ENCODE data around the gene FAXDC2.
A peak's percentile ranks its signal among the peaks of the same experiment; 100 is the strongest.
"Not testable (repeated sequence)": the region's sequence is repeated elsewhere in the genome, so short reads cannot be mapped to it uniquely, and the experiment has no call there.

Gene FAXDC2

GRCh38 chr5:154830219-154830595 is 20.2 kb downstream of the FAXDC2 start:
- no peak for DNase-seq (ENCODE audit: low spot score)

- no peak for DNase-seq (ENCODE audit: low spot score)
These were observed 20.7 kb downstream of the FAXDC2 start for GRCh38 chr5:154829589-154830218.

- DNase-seq (ENCODE audit: low spot score): no peak
These were observed 21.2 kb downstream of the FAXDC2 start for GRCh38 chr5:154829181-154829588.

- DNase-seq (ENCODE audit: low spot score): no peak
These were observed 26.3 kb downstream of the FAXDC2 start for GRCh38 chr5:154824070-154824469.

GRCh38 chr5:154823605-154824004 is 26.8 kb downstream of the FAXDC2 start:
- DNase-seq (ENCODE audit: low spot score): no peak

- not testable (repeated sequence) for DNase-seq (ENCODE audit: low spot score)
These were observed 27.5 kb downstream of the FAXDC2 start for GRCh38 chr5:154822896-154823295.

- DNase-seq (ENCODE audit: low spot score): no peak
These were observed 30.0 kb downstream of the FAXDC2 start for GRCh38 chr5:154820383-154820782.

- no peak for DNase-seq (ENCODE audit: low spot score)
These were observed 30.9 kb downstream of the FAXDC2 start for GRCh38 chr5:154819546-154819945.

GRCh38 chr5:154818471-154819116 is 31.8 kb downstream of the FAXDC2 start:
- no peak for DNase-seq (ENCODE audit: low spot score)

GRCh38 chr5:154817815-154818214 is 32.6 kb downstream of the FAXDC2 start:
- no peak for DNase-seq (ENCODE audit: low spot score)

- DNase-seq (ENCODE audit: low spot score): no peak
These were observed 33.4 kb downstream of the FAXDC2 start for GRCh38 chr5:154816891-154817492.

GRCh38 chr5:154815684-154816247 is 34.6 kb downstream of the FAXDC2 start:
- DNase-seq (ENCODE audit: low spot score): no peak

- no peak for DNase-seq (ENCODE audit: low spot score)
These were observed 35.4 kb downstream of the FAXDC2 start for GRCh38 chr5:154815025-154815424.

GRCh38 chr5:154813736-154814135 is 36.7 kb downstream of the FAXDC2 start:
- no peak for DNase-seq (ENCODE audit: low spot score)

GRCh38 chr5:154813158-154813557 is 37.2 kb downstream of the FAXDC2 start:
- no peak for DNase-seq (ENCODE audit: low spot score)

GRCh38 chr5:154811653-154812465 is 38.5 kb downstream of the FAXDC2 start:
- peak; percentile 82 for DNase-seq (ENCODE audit: low spot score)

GRCh38 chr5:154811239-154811638 is 39.2 kb downstream of the FAXDC2 start:
- DNase-seq (ENCODE audit: low spot score): no peak

GRCh38 chr5:154806176-154806575 is 44.2 kb downstream of the FAXDC2 start:
- no peak for DNase-seq (ENCODE audit: low spot score)

GRCh38 chr5:154802050-154802449 is 48.4 kb downstream of the FAXDC2 start:
- no peak for DNase-seq (ENCODE audit: low spot score)

- DNase-seq (ENCODE audit: low spot score): no peak
These were observed 49.3 kb downstream of the FAXDC2 start for GRCh38 chr5:154801083-154801482.

GRCh38 chr5:154800582-154800981 is 49.8 kb downstream of the FAXDC2 start:
- no peak for DNase-seq (ENCODE audit: low spot score)

- DNase-seq (ENCODE audit: low spot score): no peak
These were observed 52.6 kb downstream of the FAXDC2 start for GRCh38 chr5:154797762-154798161.
